H1 (cell line): Measurements from ENCODE around the gene CCT5. TPM values are rescaled to one million over a fixed set of nuclear protein-coding genes. Genes with fewer than 3 reads are reported as not detected.

Source experiments
- CTCF ChIA-PET: fragments of 300-600 bp; sonication (Branson Sonifier 250); formaldehyde crosslinking; loops from one replicate; lab custom pipeline; 2021; ENCODE audit not compliant: partially characterized antibody; lab: Charles Lee
- POLR2A ChIA-PET: fragments of 300-600 bp; sonication (Branson Sonifier 250); formaldehyde crosslinking; loops from one replicate; lab custom pipeline; 2021; ENCODE audit warnings: inconsistent platforms; ENCODE audit not compliant: partially characterized antibody; lab: Charles Lee
- DNase-seq, 2 experiments: peaks; one replicate each; pipeline versions ENCODE4 v3.0.0 to v3.0.0-alpha.2; 2010 to 2022; ENCODE audit warnings: low spot score in 2 of 2, low read depth in 1 of 2, mixed read lengths in 1 of 2
- FAIRE-seq: peaks from 2 replicates; lab custom pipeline; 2011; peaks lifted over from hg19 to GRCh38; lab: Jason Lieb, UNC
- H2AFZ ChIP-seq: 2 replicates; pipeline ENCODE4 v1.8.1; 2012; ENCODE audit warnings: low read length, inconsistent platforms
- H2AK5ac ChIP-seq: 2 replicates; pipeline ENCODE4 v1.6.1; 2013; ENCODE audit warnings: low read depth, low read length
- H2BK120ac ChIP-seq: replicated peaks from 2 replicates; pipeline ENCODE3; 2013; ENCODE audit warnings: low read depth, low read length, inconsistent platforms
- H2BK12ac ChIP-seq: 2 replicates; pipeline ENCODE4 v1.6.1; 2013; ENCODE audit warnings: low read depth, low read length
- H2BK15ac ChIP-seq: 2 replicates; pipeline ENCODE4 v1.6.1; 2013; ENCODE audit warnings: low read length
- H2BK20ac ChIP-seq: 2 replicates; pipeline ENCODE4 v1.6.1; 2013; ENCODE audit warnings: low read length
- H2BK5ac ChIP-seq: 2 replicates; pipeline ENCODE4 v1.6.1; 2013; ENCODE audit warnings: low read depth, low read length
- H3K14ac ChIP-seq: 2 replicates; pipeline ENCODE4 v1.6.1; 2013; ENCODE audit warnings: inconsistent platforms; ENCODE audit not compliant: insufficient read length
- H3K18ac ChIP-seq: 2 replicates; pipeline ENCODE4 v1.6.1; 2013; ENCODE audit warnings: low read length; ENCODE audit errors: extremely low read depth
- H3K23ac ChIP-seq: 2 replicates; pipeline ENCODE4 v1.6.1; 2013; ENCODE audit warnings: inconsistent platforms; ENCODE audit not compliant: insufficient read length
- H3K23me2 ChIP-seq: 2 replicates; pipeline ENCODE4 v1.6.1; 2013; ENCODE audit warnings: low read depth, low read length
- H3K27ac ChIP-seq: 2 replicates; pipeline ENCODE4 v1.6.1; 2011; ENCODE audit warnings: low read depth, low read length, inconsistent platforms
- H3K27me3 ChIP-seq, 4 experiments: replicated peaks in 1 of 4; 1 replicate in 1 of 4; 2 replicates in 3 of 4; pipeline versions ENCODE4 v1.6.1 to v1.8.1; 2011 to 2013; ENCODE audit warnings: low read length in 3 of 4, mild to moderate bottlenecking in 3 of 4, inconsistent platforms in 2 of 4, mixed read lengths in 2 of 4, moderate library complexity in 1 of 4; ENCODE audit not compliant: control insufficient read depth in 3 of 4, insufficient read depth in 3 of 4; ENCODE audit errors: extremely low read depth in 1 of 4
- H3K36me3 ChIP-seq, 4 experiments: 2 replicates each; pipeline versions ENCODE4 v1.6.1 to v1.8.1; 2011 to 2013; ENCODE audit warnings: mild to moderate bottlenecking in 4 of 4, low read length in 3 of 4, moderate library complexity in 2 of 4, control low read depth in 1 of 4, inconsistent platforms in 1 of 4; ENCODE audit not compliant: insufficient read depth in 4 of 4, control insufficient read depth in 2 of 4
- H3K4ac ChIP-seq: replicated peaks from 2 replicates; pipeline ENCODE3; 2013; ENCODE audit warnings: low read length, low read depth, mixed read lengths, inconsistent platforms; ENCODE audit not compliant: insufficient read length
- H3K4me1 ChIP-seq, 4 experiments: replicated peaks in 1 of 4; 1 replicate in 1 of 4; 2 replicates in 3 of 4; pipeline versions ENCODE4 v1.6.1 to v1.8.1; 2011 to 2013; ENCODE audit warnings: low read length in 3 of 4, inconsistent platforms in 2 of 4, mixed read lengths in 1 of 4; ENCODE audit not compliant: insufficient read depth in 4 of 4, control insufficient read depth in 3 of 4
- H3K4me2 ChIP-seq, 2 experiments: 2 replicates each; pipeline versions ENCODE4 v1.6.1 to v1.8.1; 2011 to 2013; ENCODE audit warnings: low read depth in 2 of 2, low read length in 2 of 2, control low read depth in 1 of 2, inconsistent platforms in 1 of 2, mild to moderate bottlenecking in 1 of 2; ENCODE audit not compliant: insufficient read depth in 1 of 2
- H3K4me3 ChIP-seq, 4 experiments: fragments of 200-600, 300-600 bp in 1 of 4; sonication (generic), shearing (Covaris generic), sonication (Bioruptor Twin) in 1 of 4; 2 replicates each; pipeline versions ENCODE4 v1.5.1 to v1.8.1; 2011 to 2016; ENCODE audit warnings: low read length in 4 of 4, low read depth in 3 of 4, control low read depth in 2 of 4, inconsistent platforms in 2 of 4, mild to moderate bottlenecking in 2 of 4, mixed read lengths in 1 of 4, moderate library complexity in 1 of 4; ENCODE audit not compliant: insufficient read depth in 2 of 4; ENCODE audit errors: extremely low read depth in 1 of 4
- H3K56ac ChIP-seq: replicated peaks from 2 replicates; pipeline ENCODE3; 2013; ENCODE audit warnings: low read depth, mild to moderate bottlenecking, mixed read lengths, low read length, inconsistent platforms; ENCODE audit not compliant: insufficient read length
- H3K79me1 ChIP-seq: 2 replicates; pipeline ENCODE4 v1.6.1; 2013; ENCODE audit warnings: low read depth, low read length, control low read depth
- H3K79me2 ChIP-seq, 2 experiments: 2 replicates each; pipeline versions ENCODE4 v1.6.1 to v1.8.1; 2012 to 2013; ENCODE audit warnings: low read length in 2 of 2, mild to moderate bottlenecking in 2 of 2, inconsistent platforms in 1 of 2; ENCODE audit not compliant: insufficient read depth in 2 of 2, control insufficient read depth in 1 of 2
- H3K9ac ChIP-seq, 4 experiments: replicated peaks in 1 of 4; 1 replicate in 1 of 4; 2 replicates in 3 of 4; pipeline versions ENCODE4 v1.6.1 to v1.8.1; 2011 to 2013; ENCODE audit warnings: low read depth in 3 of 4, low read length in 3 of 4, control low read depth in 2 of 4, mild to moderate bottlenecking in 2 of 4, moderate library complexity in 2 of 4, inconsistent platforms in 1 of 4; ENCODE audit errors: extremely low read depth in 1 of 4
- H3K9me3 ChIP-seq, 2 experiments: 2 replicates each; pipeline versions ENCODE4 v1.6.1 to v1.8.1; 2012 to 2013; ENCODE audit warnings: mild to moderate bottlenecking in 2 of 2, moderate library complexity in 2 of 2, control low read depth in 1 of 2, inconsistent platforms in 1 of 2, low read depth in 1 of 2, low read length in 1 of 2, mixed read lengths in 1 of 2; ENCODE audit not compliant: insufficient read depth in 2 of 2
- H4K20me1 ChIP-seq, 2 experiments: replicated peaks in 1 of 2; 2 replicates each; pipeline versions ENCODE3 to v1.8.1; 2011 to 2013; ENCODE audit warnings: inconsistent platforms in 2 of 2, low read length in 2 of 2, mild to moderate bottlenecking in 1 of 2; ENCODE audit not compliant: insufficient read depth in 2 of 2, control insufficient read depth in 1 of 2
- H4K5ac ChIP-seq: 2 replicates; pipeline ENCODE4 v1.6.1; 2013; ENCODE audit warnings: low read length, low read depth, mixed read lengths, inconsistent platforms; ENCODE audit not compliant: insufficient read length
- H4K8ac ChIP-seq: 2 replicates; pipeline ENCODE4 v1.8.0; 2013; ENCODE audit warnings: mild to moderate bottlenecking, moderate library complexity, low read length, inconsistent platforms; ENCODE audit not compliant: insufficient read depth; ENCODE audit errors: extremely low read depth
- H4K91ac ChIP-seq: replicated peaks from 2 replicates; pipeline ENCODE3; 2013; ENCODE audit warnings: low read length, mixed read lengths, inconsistent platforms; ENCODE audit not compliant: insufficient read length
- BCL11A ChIP-seq, 2 experiments: IDR thresholded peaks; one replicate each; pipeline ENCODE4 v1.6.1; 2011; ENCODE audit warnings: low read depth in 2 of 2, low read length in 2 of 2, mild to moderate bottlenecking in 2 of 2
- CEBPB ChIP-seq: IDR thresholded peaks from 2 replicates; pipeline ENCODE4 v1.6.1; 2012; ENCODE audit warnings: low read depth, low read length
- EZH2 ChIP-seq: fragments of 200-600 bp; sonication (generic); IDR thresholded peaks from 2 replicates; pipeline ENCODE4 v1.7.1; 2012; ENCODE audit warnings: low read depth, mild to moderate bottlenecking, moderate library complexity, low read length, inconsistent platforms; ENCODE audit not compliant: severe bottlenecking
- GTF2F1 ChIP-seq: IDR thresholded peaks from 2 replicates; pipeline ENCODE4 v1.6.1; 2012; ENCODE audit warnings: low read depth, low read length, improper control_type of control experiment, borderline replicate concordance
- KDM1A ChIP-seq: fragments of 200-600, 300-600 bp; sonication (generic); IDR thresholded peaks from 2 replicates; pipeline ENCODE4 v1.7.1; 2016; ENCODE audit warnings: mild to moderate bottlenecking, low read length, borderline replicate concordance
- RNF2 ChIP-seq: fragments of 200-900, 300-1000 bp; sonication (generic); IDR thresholded peaks from 2 replicates; pipeline ENCODE4 v1.7.1; 2016; ENCODE audit warnings: borderline replicate concordance, low read depth, mild to moderate bottlenecking, antibody characterized with exemption, low read length; ENCODE audit not compliant: poor library complexity, severe bottlenecking; ENCODE audit errors: missing control alignments
- SRF ChIP-seq: IDR thresholded peaks from 2 replicates; pipeline ENCODE4 v1.6.1; 2011; ENCODE audit warnings: mild to moderate bottlenecking, low read depth, low read length, moderate library complexity
- WGBS, 2 experiments: shearing (Covaris generic) in 1 of 2; methylation state at CpG; one replicate each; pipeline versions ENCODE4 v1.1.6 to v1.1.7; 2013 to 2015; ENCODE audit warnings: low lambda C conversion rate in 2 of 2, mixed read lengths in 2 of 2, inconsistent platforms in 1 of 2, low coverage in 1 of 2, missing lambda C conversion rate in 1 of 2; ENCODE audit not compliant: insufficient replicate concordance in 2 of 2, insufficient coverage in 1 of 2, insufficient read length in 1 of 2; ENCODE audit errors: extremely low coverage in 1 of 2, missing lambda C conversion rate in 1 of 2; 5-methylcytosine and 5-hydroxymethylcytosine counted together
- polyA plus RNA-seq, 7 experiments: library from polyadenylated mRNA; depleted of rRNA in 3 of 7; stranded (reverse) in 5 of 7; unstranded in 2 of 7; fragments of >200 nt in 5 of 7; fragments of 200-250 nt in 2 of 7; gene quantifications; 1 replicate in 5 of 7; 2 replicates in 1 of 7; 4 replicates in 1 of 7; pipeline versions ENCODE4 v1.2.1 to v1.2.3, GENCODE V29; 2011 to 2013; ENCODE audit warnings: missing spikeins in 2 of 7, mixed read lengths in 2 of 7
- total RNA-seq: library from RNA; stranded (reverse); fragmentation: NEBNext Ultra II Directional; extraction: Animal tissue kit (Norgen Biotek cat#: 25700); gene quantifications from 2 replicates; pipeline ENCODE4 v1.2.1, GENCODE V29; 2021
- TF ChIP-seq, protein P1 (sequence below): IDR thresholded peaks from 2 replicates; pipeline ENCODE4 v1.6.1; 2011; ENCODE audit warnings: low read depth, mild to moderate bottlenecking, low read length; ENCODE audit not compliant: insufficient read depth

Gene CCT5
- total and polyA plus RNA-seq, 2 of the 8 experiments (the other 6 are each of a cell fraction or from before 2014, with no cell fraction given) = 425 to 549 TPM

DNA sequence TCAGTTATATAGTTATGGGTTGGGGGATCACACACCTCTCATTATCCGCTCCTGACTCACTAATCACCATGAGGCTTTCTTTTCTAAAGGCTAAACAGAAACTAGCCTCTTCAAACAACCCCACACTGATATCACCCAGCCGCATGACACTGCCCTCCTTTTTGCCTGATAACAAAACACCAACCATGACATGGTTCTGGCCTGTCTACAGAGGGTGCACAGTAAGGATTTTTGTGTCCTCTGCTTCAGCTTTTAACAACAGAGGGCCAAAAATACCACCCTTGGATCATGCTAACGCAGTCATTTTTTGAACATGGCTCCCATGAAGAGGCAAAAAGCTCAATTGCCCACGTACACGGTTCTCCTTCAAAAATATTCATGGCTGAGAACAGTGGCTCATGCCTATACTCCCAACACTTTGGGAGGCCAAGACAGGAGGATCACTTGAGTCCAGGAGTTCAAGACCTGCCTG is 53.7 kb downstream of the CCT5 start:
- Histone ChIP-seq H2BK15ac (no peak overlapping the region), H2BK20ac (no peak overlapping the region), H3K27ac (no peak overlapping the region), H3K27me3 (peaks cover 0 to 2% (median 0%) of the 10 kb centered on the region in 4 experiments; a peak in 1 of 7 replicates), H2AFZ (no peak overlapping the region), H3K14ac (no peak overlapping the region), H2BK5ac (no peak overlapping the region), H3K56ac (no peak overlapping the region), H3K9ac (no peak overlapping the region), H2BK120ac (no peak overlapping the region), H3K4me3 (no peak overlapping the region), H3K18ac (no peak overlapping the region), H2BK12ac (no peak overlapping the region), H3K36me3 (no peaks in the 10 kb centered on the region), H4K20me1 (peaks cover 0 to 6% of the 10 kb centered on the region in 2 experiments), H4K8ac (no peak overlapping the region), H3K79me2 (no peaks in the 10 kb centered on the region), H4K5ac (no peak overlapping the region), H3K4me2 (no peak overlapping the region), H3K79me1 (no peaks in the 10 kb centered on the region), H3K23me2 (peaks cover 6% of the 10 kb centered on the region), H2AK5ac (no peak overlapping the region), H3K9me3 (0 out of 4 replicates have a peak, but pooled peaks cover 0 to 5% of the 10 kb centered on the region in 2 experiments), H3K4me1 (peaks cover 0 to 6% (median 4%) of the 10 kb centered on the region in 4 experiments; a peak in 5 of 7 replicates), H4K91ac (no peak overlapping the region), H3K4ac (no peak overlapping the region), H3K23ac (no peak overlapping the region)
- DNase-seq = no peak
- TF ChIP-seq RNF2 (no peak), KDM1A (no peak), BCL11A (IDR thresholded peaks at IDR 0.05; ENCODE audit: low read depth in 2 of 2, low read length in 2 of 2) (no peak), EZH2 (no peak), SRF (no peak), GTF2F1 (no peak), CEBPB (no peak)
- TF ChIP-seq, protein P1, sequence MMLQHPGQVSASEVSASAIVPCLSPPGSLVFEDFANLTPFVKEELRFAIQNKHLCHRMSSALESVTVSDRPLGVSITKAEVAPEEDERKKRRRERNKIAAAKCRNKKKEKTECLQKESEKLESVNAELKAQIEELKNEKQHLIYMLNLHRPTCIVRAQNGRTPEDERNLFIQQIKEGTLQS = no peak
- no peak for FAIRE-seq
- ChIA-PET CTCF (interaction anchor here (0.9 to 3.5 kb wide), 6 partner anchors 12 to 120 kb away, joined by 3 to 14 read pairs (median 4); no protein-coding TSS in a partner anchor), POLR2A (interaction anchor here (1.1 to 1.2 kb wide), 2 partner anchors 49 to 53 kb away, joined by 3 read pairs; partner anchors contain the start of gene MARCHF6)
- WGBS, 2 experiments = 84% methylated on average over 5 of the region's 5 CpGs; no CpG with 5 or more reads in 1 of the 2 experiments
